ENCODE results near the gene HOXB13. TPM values are rescaled to one million over a fixed set of nuclear protein-coding genes. Genes with fewer than 3 reads are reported as not detected.

The HOXB13 gene
- total RNA-seq = under 1 TPM in 1 of 4 donors, not detected in 3; 0.27 TPM

DNA sequence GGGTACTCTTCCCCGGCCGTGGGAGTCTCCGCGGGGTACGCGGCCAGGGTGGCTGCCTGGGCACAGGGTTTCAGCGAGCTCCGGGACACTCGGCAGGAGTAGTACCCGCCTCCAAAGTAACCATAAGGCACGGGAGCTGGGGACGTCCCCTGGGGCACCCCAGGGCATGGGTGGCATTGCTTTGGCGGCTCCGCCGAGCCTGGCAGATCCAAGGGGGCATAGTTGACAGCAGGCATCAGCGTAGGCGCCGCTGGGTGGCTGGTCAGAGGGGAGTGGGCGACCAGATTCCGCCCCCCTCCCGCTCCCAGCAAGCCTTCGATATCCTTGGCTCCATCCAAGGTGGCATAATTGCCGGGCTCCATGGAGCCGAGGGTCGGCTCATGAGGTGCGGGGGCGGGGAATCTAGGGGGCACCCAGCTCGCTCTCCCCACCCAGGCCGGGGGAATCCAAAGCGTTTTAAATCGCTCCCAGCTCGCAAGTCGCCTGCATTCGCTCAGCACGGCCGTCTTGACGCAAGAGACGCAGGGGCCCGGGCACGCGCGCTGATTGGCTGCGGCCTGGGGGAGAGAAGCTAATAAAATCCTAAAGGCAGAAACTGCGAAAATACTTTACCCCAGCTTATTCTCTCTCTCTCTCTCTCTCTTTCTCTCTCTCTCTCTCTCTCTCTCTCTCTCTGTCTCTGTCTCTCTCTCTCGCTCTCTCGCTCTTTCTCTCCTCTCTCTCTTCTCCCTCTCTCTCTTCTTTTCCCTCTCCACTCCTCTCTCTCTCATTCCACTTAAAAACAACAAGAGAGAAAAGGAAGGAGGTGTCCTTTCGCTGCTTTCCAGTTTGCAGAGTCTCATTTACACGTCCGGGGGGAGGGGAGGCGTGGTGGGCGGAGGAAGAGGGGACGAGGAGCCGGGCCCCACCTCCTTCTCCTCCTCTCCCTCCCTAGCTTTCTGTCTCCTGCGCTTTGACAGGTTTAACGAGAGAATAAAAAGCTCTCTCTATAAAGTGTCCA, at the start of gene HOXB13:
Gene HOXB13, minus strand, starts transcription at position 519 of the 1,000 bp plus-strand sequence. Its CDS starts 157 bp downstream, at position 362.
- peaks cover 10 to 39% of the 10 kb centered on the region in 2 donors for H3K4me1 ChIP-seq
- intact Hi-C loops (cut with DNase I) = loop anchor here (5.0 to 10.0 kb wide), 2 partner anchors 64 to 156 kb away; no protein-coding TSS in a partner anchor
- no peak within 1 kb of the TSS for H3K27ac ChIP-seq
- peaks cover 78% of the 10 kb centered on the region for H3K27me3 ChIP-seq
- no peaks in the 10 kb centered on the region for H3K36me3 ChIP-seq
- DNase-seq = no peak
- H3K4me3 ChIP-seq (replicated peaks in 1 of 3) = no peak within 1 kb of the TSS
- WGBS, 2 donors = 2 to 4% methylated on average over 30 to 34 of the region's 55 CpGs
- no peaks in the 10 kb centered on the region for H3K9me3 ChIP-seq
- TF ChIP-seq, protein P1, sequence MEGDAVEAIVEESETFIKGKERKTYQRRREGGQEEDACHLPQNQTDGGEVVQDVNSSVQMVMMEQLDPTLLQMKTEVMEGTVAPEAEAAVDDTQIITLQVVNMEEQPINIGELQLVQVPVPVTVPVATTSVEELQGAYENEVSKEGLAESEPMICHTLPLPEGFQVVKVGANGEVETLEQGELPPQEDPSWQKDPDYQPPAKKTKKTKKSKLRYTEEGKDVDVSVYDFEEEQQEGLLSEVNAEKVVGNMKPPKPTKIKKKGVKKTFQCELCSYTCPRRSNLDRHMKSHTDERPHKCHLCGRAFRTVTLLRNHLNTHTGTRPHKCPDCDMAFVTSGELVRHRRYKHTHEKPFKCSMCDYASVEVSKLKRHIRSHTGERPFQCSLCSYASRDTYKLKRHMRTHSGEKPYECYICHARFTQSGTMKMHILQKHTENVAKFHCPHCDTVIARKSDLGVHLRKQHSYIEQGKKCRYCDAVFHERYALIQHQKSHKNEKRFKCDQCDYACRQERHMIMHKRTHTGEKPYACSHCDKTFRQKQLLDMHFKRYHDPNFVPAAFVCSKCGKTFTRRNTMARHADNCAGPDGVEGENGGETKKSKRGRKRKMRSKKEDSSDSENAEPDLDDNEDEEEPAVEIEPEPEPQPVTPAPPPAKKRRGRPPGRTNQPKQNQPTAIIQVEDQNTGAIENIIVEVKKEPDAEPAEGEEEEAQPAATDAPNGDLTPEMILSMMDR (IDR thresholded peaks at IDR 0.05) = no peak
- TF ChIP-seq POLR2A (IDR thresholded peaks at IDR 0.05) = no peak

DNA sequence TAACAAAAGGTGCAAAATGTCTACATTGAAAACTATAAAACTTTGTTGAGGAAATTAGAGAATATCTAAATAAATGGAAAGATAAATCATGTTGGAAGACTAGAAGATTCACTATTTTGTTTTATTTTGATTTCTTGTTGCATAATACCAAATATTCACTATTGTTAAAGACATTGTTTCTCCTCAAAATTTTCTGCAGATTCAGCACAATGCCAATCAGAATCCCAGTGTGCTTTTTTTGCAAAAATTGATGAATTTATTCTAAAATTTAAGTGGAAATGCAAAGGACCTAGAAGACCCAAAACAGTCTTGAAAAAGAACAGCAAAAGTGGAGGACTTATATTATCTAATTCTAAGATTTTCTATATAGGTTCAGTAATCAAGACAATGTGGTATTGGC, 48.1 kb upstream of the HOXB13 start:
- no peaks in the 10 kb centered on the region for H3K27me3 ChIP-seq
- DNase-seq = no peak

DNA sequence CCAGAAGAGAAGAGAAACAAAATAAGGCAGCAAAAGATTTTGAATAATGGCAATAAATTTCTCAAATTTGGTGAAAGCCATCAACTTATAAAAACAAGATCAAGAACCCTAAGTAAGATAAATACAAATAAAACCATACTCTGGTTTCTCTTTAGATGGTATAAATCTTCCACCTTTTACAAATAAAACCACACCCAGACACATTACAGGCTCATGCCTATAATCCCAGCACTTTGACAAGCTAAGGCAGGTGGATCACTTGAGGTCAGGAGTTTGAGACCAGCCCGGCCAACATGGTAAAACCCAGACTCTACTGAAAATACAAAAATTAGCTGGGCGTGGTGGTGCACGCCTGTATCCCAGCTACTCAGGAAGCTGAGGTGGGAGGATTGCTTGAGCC, 44.7 kb upstream of the HOXB13 start:
- Histone ChIP-seq H3K9me3 (no peaks in the 10 kb centered on the region), H3K36me3 (no peaks in the 10 kb centered on the region), H3K27ac (no peak overlapping the region), H3K4me1 (no peaks in the 10 kb centered on the region), H3K4me3 (replicated peaks in 1 of 3) (no peak overlapping the region), H3K27me3 (no peaks in the 10 kb centered on the region)
- no peak for DNase-seq
- TF ChIP-seq, protein P1 (IDR thresholded peaks at IDR 0.05) = no peak
- TF ChIP-seq POLR2A (IDR thresholded peaks at IDR 0.05) = no peak
- 82 to 87% methylated on average over 3 of the region's 3 CpGs for WGBS, 2 donors
- intact Hi-C loops (cut with DNase I) = no loop called here

More for the DNA sequence above, 48.1 kb upstream of the HOXB13 start:
- no peaks in the 10 kb centered on the region for H3K36me3 ChIP-seq
- no peak for TF ChIP-seq POLR2A (IDR thresholded peaks at IDR 0.05)
- TF ChIP-seq, protein P1 (IDR thresholded peaks at IDR 0.05) = no peak
- H3K4me1 ChIP-seq = no peaks in the 10 kb centered on the region
- no peak overlapping the region for H3K4me3 ChIP-seq (replicated peaks in 1 of 3)
- intact Hi-C loops (cut with DNase I) = no loop called here
- H3K9me3 ChIP-seq = no peaks in the 10 kb centered on the region
- no peak overlapping the region for H3K27ac ChIP-seq

DNA sequence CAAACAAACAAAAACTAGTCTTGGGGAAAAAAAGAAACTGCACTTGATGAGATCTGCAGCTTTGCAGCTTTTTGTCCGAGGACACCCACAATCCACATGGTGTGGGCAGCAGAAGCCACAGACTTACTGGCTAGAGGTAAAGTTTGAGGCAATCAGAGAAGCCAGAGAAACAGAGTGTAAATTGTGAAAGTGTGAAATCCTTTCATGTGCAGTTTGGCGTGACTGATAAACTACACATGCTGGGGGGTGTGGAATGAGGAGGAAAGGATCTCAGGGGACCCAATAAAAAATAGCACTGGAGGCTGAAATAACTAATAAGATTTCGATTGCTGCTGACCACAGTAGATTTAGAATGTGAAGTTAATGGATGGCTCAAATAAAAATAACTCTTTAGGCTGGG, 42.4 kb upstream of the HOXB13 start:
- WGBS, 2 donors = 65 to 68% methylated on average over 3 of the region's 3 CpGs
- Histone ChIP-seq H3K4me3 (replicated peaks in 1 of 3) (no peak overlapping the region), H3K4me1 (no peaks in the 10 kb centered on the region), H3K27me3 (no peaks in the 10 kb centered on the region), H3K9me3 (no peaks in the 10 kb centered on the region), H3K36me3 (no peaks in the 10 kb centered on the region), H3K27ac (no peak overlapping the region)
- intact Hi-C loops (cut with DNase I) = no loop called here
- no peak for TF ChIP-seq POLR2A (IDR thresholded peaks at IDR 0.05)
- TF ChIP-seq, protein P1 (IDR thresholded peaks at IDR 0.05) = no peak
- DNase-seq = no peak

All from thyroid gland (tissue), 4 donors.